Islet precursor cell (in vitro differentiated cells): Measurements from ENCODE around the gene CHMP4B.

Experiments
- DNase-seq: peaks from one replicate; pipeline ENCODE4 v3.0.0-alpha.2; 2018

CHMP4B gene

GRCh38 chr20:33810885-33811775 lies at the start of gene CHMP4B:
Gene CHMP4B, plus strand, starts transcription at chr20:33811348. Its CDS starts 121 bp downstream, at chr20:33811469.
- DNase-seq = peak; percentile 99

- DNase-seq = no peak
These were observed 49.4 kb upstream of the CHMP4B start for GRCh38 chr20:33761698-33762250.

- no peak for DNase-seq
These were observed 46.0 kb upstream of the CHMP4B start for GRCh38 chr20:33765099-33765498.

- no peak for DNase-seq
These were observed 45.6 kb upstream of the CHMP4B start for GRCh38 chr20:33765592-33765991.

GRCh38 chr20:33766686-33767085 lies 44.5 kb upstream of the CHMP4B start:
- no peak for DNase-seq

- DNase-seq = no peak
These were observed 43.4 kb upstream of the CHMP4B start for GRCh38 chr20:33767777-33768138.

GRCh38 chr20:33769043-33769442 lies 42.1 kb upstream of the CHMP4B start:
- DNase-seq = peak; percentile 50

- no peak for DNase-seq
These were observed 41.1 kb upstream of the CHMP4B start for GRCh38 chr20:33770005-33770404.

GRCh38 chr20:33771938-33772337 lies 39.2 kb upstream of the CHMP4B start:
- no peak for DNase-seq

GRCh38 chr20:33772439-33772838 lies 38.7 kb upstream of the CHMP4B start:
- DNase-seq = no peak

- DNase-seq = no peak
These were observed 37.6 kb upstream of the CHMP4B start for GRCh38 chr20:33773412-33774089.

- DNase-seq = no peak
These were observed 33.3 kb upstream of the CHMP4B start for GRCh38 chr20:33777816-33778215.

GRCh38 chr20:33781133-33781532 lies 30.0 kb upstream of the CHMP4B start:
- DNase-seq = no peak

- no peak for DNase-seq
These were observed 29.2 kb upstream of the CHMP4B start for GRCh38 chr20:33781945-33782344.

GRCh38 chr20:33783256-33783655 lies 27.9 kb upstream of the CHMP4B start:
- DNase-seq = no peak

GRCh38 chr20:33783818-33784217 lies 27.3 kb upstream of the CHMP4B start:
- DNase-seq = no peak

- no peak for DNase-seq
These were observed 26.9 kb upstream of the CHMP4B start for GRCh38 chr20:33784225-33784624.

GRCh38 chr20:33785503-33785902 lies 25.6 kb upstream of the CHMP4B start:
- no peak for DNase-seq

- no peak for DNase-seq
These were observed 23.8 kb upstream of the CHMP4B start for GRCh38 chr20:33787253-33787891.

GRCh38 chr20:33788351-33789049 lies 22.6 kb upstream of the CHMP4B start:
- DNase-seq = peak; percentile 74

GRCh38 chr20:33789109-33789857 lies 21.9 kb upstream of the CHMP4B start:
- peak; percentile 99 for DNase-seq

GRCh38 chr20:33789858-33790182 lies 21.3 kb upstream of the CHMP4B start:
- no peak for DNase-seq
